Rectal smooth muscle tissue (tissue), 1 donor: Measurements from ENCODE around the gene TMTC4.

ENCODE experiments used
- H3K27ac ChIP-seq: one replicate; pipeline ENCODE4 v1.7.0; 2013; ENCODE audit warnings: low read depth, low read length, inconsistent platforms
- H3K27me3 ChIP-seq: one replicate; pipeline ENCODE4 v1.7.0; 2013; ENCODE audit warnings: low read length; ENCODE audit not compliant: control insufficient read depth, insufficient read depth
- H3K36me3 ChIP-seq: one replicate; pipeline ENCODE4 v1.7.0; 2013; ENCODE audit warnings: low read length; ENCODE audit not compliant: control insufficient read depth, insufficient read depth
- H3K4me1 ChIP-seq: one replicate; pipeline ENCODE4 v1.7.0; 2013; ENCODE audit warnings: low read length; ENCODE audit not compliant: control insufficient read depth, insufficient read depth
- H3K4me3 ChIP-seq: one replicate; pipeline ENCODE4 v1.7.0; 2013; ENCODE audit warnings: low read length
- H3K9ac ChIP-seq: one replicate; pipeline ENCODE4 v1.7.0; 2013; ENCODE audit warnings: low read length

Gene TMTC4

GRCh38 chr13:100610391-100611347 lies 63.9 kb downstream of the TMTC4 start:
- H3K36me3 ChIP-seq = peaks cover 2% of the 10 kb centered on the region
- H3K27ac ChIP-seq = no peak overlapping the region
- H3K4me3 ChIP-seq = no peak overlapping the region
- no peak overlapping the region for H3K9ac ChIP-seq
- H3K4me1 ChIP-seq = no peaks in the 10 kb centered on the region
- H3K27me3 ChIP-seq = no peaks in the 10 kb centered on the region

- no peak overlapping the region for H3K9ac ChIP-seq
- H3K27me3 ChIP-seq = no peaks in the 10 kb centered on the region
- no peaks in the 10 kb centered on the region for H3K4me1 ChIP-seq
- H3K4me3 ChIP-seq = no peak overlapping the region
- H3K27ac ChIP-seq = no peak overlapping the region
- H3K36me3 ChIP-seq = peaks cover 2% of the 10 kb centered on the region
These were observed 65.7 kb downstream of the TMTC4 start for GRCh38 chr13:100608906-100609305.

DNA sequence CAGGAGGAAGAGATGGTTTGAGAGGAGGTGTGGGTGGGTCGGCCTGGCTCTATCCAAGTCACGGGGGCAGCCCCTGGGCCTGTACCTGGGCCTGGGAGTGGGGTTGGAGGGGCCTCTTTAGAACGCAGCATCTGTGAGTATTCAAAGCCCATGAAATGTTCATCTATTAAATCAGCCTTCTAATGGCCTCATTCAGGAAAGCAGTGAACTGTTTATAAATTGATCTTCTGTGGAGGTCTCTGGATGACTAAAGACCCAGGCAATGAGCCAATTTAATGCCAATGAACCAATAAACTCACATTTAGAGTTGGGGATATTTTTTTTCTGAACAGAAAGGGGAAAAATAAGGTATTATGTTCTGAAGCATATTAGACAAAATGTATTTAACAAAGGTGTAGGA lies 66.1 kb downstream of the TMTC4 start:
- Histone ChIP-seq H3K27ac (no peak overlapping the region), H3K36me3 (peaks cover 2% of the 10 kb centered on the region), H3K4me3 (no peak overlapping the region), H3K27me3 (no peaks in the 10 kb centered on the region), H3K9ac (no peak overlapping the region), H3K4me1 (no peaks in the 10 kb centered on the region)

- no peak overlapping the region for H3K9ac ChIP-seq
- H3K4me1 ChIP-seq = no peaks in the 10 kb centered on the region
- H3K27ac ChIP-seq = no peak overlapping the region
- H3K27me3 ChIP-seq = no peaks in the 10 kb centered on the region
- H3K4me3 ChIP-seq = no peak overlapping the region
- H3K36me3 ChIP-seq = peaks cover 2% of the 10 kb centered on the region
These were observed 69.5 kb downstream of the TMTC4 start for GRCh38 chr13:100604918-100605710.

DNA sequence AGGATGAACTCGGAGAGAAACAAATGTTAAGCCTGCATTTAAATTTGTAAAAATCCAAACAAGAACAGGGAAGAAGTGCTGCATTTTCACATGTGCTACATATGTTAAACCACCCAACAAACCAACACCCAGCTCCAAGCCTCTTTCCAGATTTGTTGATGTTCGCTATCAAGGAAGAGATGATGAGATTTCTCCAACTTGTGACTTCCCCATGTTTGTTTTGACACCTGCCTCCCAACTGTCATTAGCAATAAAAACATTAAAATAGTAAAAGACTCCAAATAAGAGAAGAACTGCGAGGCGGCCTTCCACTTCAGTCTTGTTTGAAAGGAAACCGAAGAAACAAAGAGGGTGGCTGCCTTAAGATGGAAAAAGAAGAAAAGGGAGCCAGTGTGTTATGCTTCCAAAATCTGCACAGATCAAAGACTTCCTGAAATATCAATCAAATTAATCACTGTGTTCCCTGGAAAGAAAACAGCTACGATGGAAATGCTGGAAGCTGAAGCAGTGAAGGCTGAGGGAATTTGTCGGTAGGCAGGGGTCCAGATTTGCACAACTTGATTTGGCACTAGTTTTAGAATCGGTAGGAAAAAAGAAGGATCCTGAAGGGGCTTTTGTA lies 72.0 kb downstream of the TMTC4 start:
- H3K9ac ChIP-seq = no peak overlapping the region
- H3K4me1 ChIP-seq = no peaks in the 10 kb centered on the region
- H3K27me3 ChIP-seq = no peaks in the 10 kb centered on the region
- H3K27ac ChIP-seq = no peak overlapping the region
- no peak overlapping the region for H3K4me3 ChIP-seq
- peaks cover 2% of the 10 kb centered on the region for H3K36me3 ChIP-seq

GRCh38 chr13:100601716-100602115 lies 72.9 kb downstream of the TMTC4 start:
- no peaks in the 10 kb centered on the region for H3K4me1 ChIP-seq
- no peaks in the 10 kb centered on the region for H3K27me3 ChIP-seq
- no peak overlapping the region for H3K27ac ChIP-seq
- no peak overlapping the region for H3K4me3 ChIP-seq
- no peaks in the 10 kb centered on the region for H3K36me3 ChIP-seq
- H3K9ac ChIP-seq = no peak overlapping the region

GRCh38 chr13:100600915-100601314 lies 73.7 kb downstream of the TMTC4 start:
- H3K4me3 ChIP-seq = no peak overlapping the region
- no peaks in the 10 kb centered on the region for H3K27me3 ChIP-seq
- no peak overlapping the region for H3K27ac ChIP-seq
- H3K4me1 ChIP-seq = no peaks in the 10 kb centered on the region
- no peaks in the 10 kb centered on the region for H3K36me3 ChIP-seq
- H3K9ac ChIP-seq = no peak overlapping the region

GRCh38 chr13:100600461-100600860 lies 74.1 kb downstream of the TMTC4 start:
- no peak overlapping the region for H3K27ac ChIP-seq
- H3K4me1 ChIP-seq = no peaks in the 10 kb centered on the region
- no peaks in the 10 kb centered on the region for H3K27me3 ChIP-seq
- no peak overlapping the region for H3K9ac ChIP-seq
- no peak overlapping the region for H3K4me3 ChIP-seq
- H3K36me3 ChIP-seq = no peaks in the 10 kb centered on the region

DNA sequence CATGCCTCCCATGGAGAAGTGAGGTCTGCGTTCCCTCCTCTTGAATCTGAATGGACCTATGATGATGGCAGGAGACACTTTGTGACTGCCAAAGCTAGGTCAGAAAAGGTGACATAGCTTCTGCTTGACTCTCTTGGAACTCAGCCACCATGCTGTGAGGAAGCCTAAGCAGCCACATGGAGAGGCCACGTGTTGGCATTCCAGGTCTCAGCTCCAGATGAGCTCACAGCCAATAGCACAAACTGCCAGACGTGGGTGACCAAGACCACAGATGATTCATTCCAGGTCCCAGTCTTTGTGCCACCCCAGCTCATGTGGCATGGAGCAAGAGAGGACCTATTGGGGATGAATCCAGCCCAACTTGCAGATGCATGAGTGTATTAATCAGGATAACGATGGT lies 77.3 kb downstream of the TMTC4 start:
- no peak overlapping the region for H3K27ac ChIP-seq
- H3K4me3 ChIP-seq = no peak overlapping the region
- no peaks in the 10 kb centered on the region for H3K27me3 ChIP-seq
- no peak overlapping the region for H3K9ac ChIP-seq
- H3K4me1 ChIP-seq = no peaks in the 10 kb centered on the region
- no peaks in the 10 kb centered on the region for H3K36me3 ChIP-seq

DNA sequence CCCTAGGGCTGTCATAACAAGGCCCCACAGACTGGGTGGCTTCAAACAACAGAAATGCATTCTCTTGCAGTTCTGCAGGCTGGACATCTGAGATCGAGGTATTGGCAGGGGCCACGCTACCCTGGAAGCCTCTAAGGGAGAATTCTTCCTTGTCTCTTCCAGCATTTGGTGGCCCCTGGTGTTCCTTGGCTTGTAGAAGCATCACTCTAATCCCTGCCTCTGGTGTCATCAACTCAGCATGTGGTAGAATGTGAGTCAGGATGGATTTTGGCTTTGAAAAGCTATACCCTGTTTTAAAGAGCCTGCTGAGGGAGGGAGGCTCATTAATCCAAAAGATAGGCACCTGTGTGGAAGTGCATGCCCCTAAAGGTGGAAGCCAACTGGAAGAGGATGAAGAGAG lies 78.1 kb downstream of the TMTC4 start:
- H3K36me3 ChIP-seq = no peaks in the 10 kb centered on the region
- H3K9ac ChIP-seq = no peak overlapping the region
- no peak overlapping the region for H3K4me3 ChIP-seq
- no peaks in the 10 kb centered on the region for H3K4me1 ChIP-seq
- H3K27me3 ChIP-seq = no peaks in the 10 kb centered on the region
- no peak overlapping the region for H3K27ac ChIP-seq

GRCh38 chr13:100594731-100595130 lies 79.9 kb downstream of the TMTC4 start:
- H3K4me3 ChIP-seq = no peak overlapping the region
- no peaks in the 10 kb centered on the region for H3K36me3 ChIP-seq
- H3K27ac ChIP-seq = no peak overlapping the region
- H3K4me1 ChIP-seq = no peaks in the 10 kb centered on the region
- H3K9ac ChIP-seq = no peak overlapping the region
- H3K27me3 ChIP-seq = no peaks in the 10 kb centered on the region

DNA sequence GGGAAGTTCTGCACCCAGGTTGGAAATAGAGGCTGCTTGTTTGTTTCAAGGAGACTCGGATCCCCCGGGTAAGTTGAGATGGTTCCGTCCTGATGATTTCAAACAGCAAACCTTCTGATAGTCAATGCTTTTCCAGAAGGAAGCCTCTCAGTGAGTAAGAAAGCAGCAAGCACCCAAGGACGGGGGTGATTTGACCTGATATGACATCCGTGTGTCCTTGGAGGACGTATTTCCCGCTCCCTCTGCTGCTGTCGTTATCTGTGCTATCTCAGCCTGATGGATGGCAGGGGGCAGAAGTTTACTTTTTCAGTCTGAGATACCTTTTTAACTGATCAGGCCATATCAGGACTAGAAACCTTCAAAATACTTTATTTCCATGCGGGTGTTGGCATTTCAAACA lies 80.3 kb downstream of the TMTC4 start:
- Histone ChIP-seq H3K27me3 (no peaks in the 10 kb centered on the region), H3K4me3 (no peak overlapping the region), H3K4me1 (no peaks in the 10 kb centered on the region), H3K9ac (no peak overlapping the region), H3K27ac (no peak overlapping the region), H3K36me3 (no peaks in the 10 kb centered on the region)
